Keratinocyte (primary cell): ENCODE results near the gene ERBB4. TPM values are rescaled to one million over a fixed set of nuclear protein-coding genes. Genes with fewer than 3 reads are reported as not detected.

Source experiments
- DNase-seq: peaks from one replicate; pipeline ENCODE4 v3.0.0-alpha.2; 2011; ENCODE audit warnings: low read depth, missing footprints, low spot score
- FAIRE-seq: peaks from 2 replicates; lab custom pipeline; 2011; peaks lifted over from hg19 to GRCh38; lab: Jason Lieb, UNC
- H2AFZ ChIP-seq: 2 replicates; pipeline ENCODE4 v1.6.0; 2012; ENCODE audit warnings: low read length, control low read depth, inconsistent platforms; ENCODE audit not compliant: control insufficient read depth
- H3K27ac ChIP-seq: 2 replicates; pipeline ENCODE4 v1.5.1; 2011; ENCODE audit warnings: low read length; ENCODE audit not compliant: control insufficient read depth, insufficient read depth
- H3K27me3 ChIP-seq: 3 replicates; pipeline ENCODE4 v1.6.0; 2011; ENCODE audit warnings: low read length; ENCODE audit not compliant: control insufficient read depth, insufficient read depth; ENCODE audit errors: extremely low read depth
- H3K36me3 ChIP-seq, 2 experiments: 2 replicates in 1 of 2; 3 replicates in 1 of 2; pipeline ENCODE4 v1.5.1; 2011; ENCODE audit warnings: low read length in 2 of 2, mild to moderate bottlenecking in 1 of 2; ENCODE audit not compliant: control insufficient read depth in 2 of 2, insufficient read depth in 2 of 2; ENCODE audit errors: extremely low read depth in 1 of 2
- H3K4me1 ChIP-seq: 3 replicates; pipeline ENCODE4 v1.5.1; 2011; ENCODE audit warnings: low read length; ENCODE audit not compliant: control insufficient read depth, insufficient read depth; ENCODE audit errors: extremely low read depth
- H3K4me2 ChIP-seq: 3 replicates; pipeline ENCODE4 v1.6.0; 2011; ENCODE audit warnings: low read depth, low read length; ENCODE audit not compliant: control insufficient read depth, insufficient read depth; ENCODE audit errors: extremely low read depth
- H3K4me3 ChIP-seq, 3 experiments: fragments of 200-600 bp in 1 of 3; sonication (generic) in 1 of 3; 2 replicates in 2 of 3; 3 replicates in 1 of 3; pipeline ENCODE4 v1.5.1; 2011 to 2016; ENCODE audit warnings: low read length in 3 of 3, mild to moderate bottlenecking in 3 of 3, control low read depth in 2 of 3, inconsistent platforms in 1 of 3, low read depth in 1 of 3, mixed read lengths in 1 of 3, mixed run types in 1 of 3, moderate library complexity in 1 of 3; ENCODE audit not compliant: control insufficient read depth in 2 of 3, insufficient read depth in 2 of 3; ENCODE audit errors: extremely low read depth in 1 of 3
- H3K79me2 ChIP-seq: 2 replicates; pipeline ENCODE4 v1.6.0; 2012; ENCODE audit warnings: low read length; ENCODE audit not compliant: control insufficient read depth, insufficient read depth
- H3K9ac ChIP-seq: 3 replicates; pipeline ENCODE4 v1.6.0; 2011; ENCODE audit warnings: low read length; ENCODE audit not compliant: control insufficient read depth, insufficient read depth; ENCODE audit errors: extremely low read depth
- H3K9me1 ChIP-seq: 3 replicates; pipeline ENCODE4 v1.6.0; 2011; ENCODE audit warnings: low read length; ENCODE audit not compliant: control insufficient read depth, insufficient read depth; ENCODE audit errors: extremely low read depth
- H3K9me3 ChIP-seq: 2 replicates; pipeline ENCODE4 v1.5.1; 2012; ENCODE audit warnings: low read depth, low read length; ENCODE audit not compliant: control insufficient read depth
- H4K20me1 ChIP-seq: 3 replicates; pipeline ENCODE4 v1.6.0; 2011; ENCODE audit warnings: low read length; ENCODE audit not compliant: control insufficient read depth, insufficient read depth; ENCODE audit errors: extremely low read depth
- CTCF ChIP-seq, 3 experiments: IDR thresholded peaks in 1 of 3; conservative IDR thresholded peaks in 1 of 3; optimal IDR thresholded peaks in 1 of 3; 2 replicates in 2 of 3; 3 replicates in 1 of 3; pipeline versions ENCODE3 to v1.5.1; 2011; ENCODE audit warnings: low read length in 3 of 3, mild to moderate bottlenecking in 3 of 3, moderate library complexity in 2 of 3, control low read depth in 1 of 3, inconsistent platforms in 1 of 3; ENCODE audit not compliant: insufficient read depth in 2 of 3; ENCODE audit errors: extremely low read depth in 1 of 3
- EZH2 ChIP-seq: IDR thresholded peaks from one replicate; pipeline ENCODE4 v1.6.1; 2012; ENCODE audit warnings: inconsistent platforms, mild to moderate bottlenecking, low read length, moderate library complexity
- dilution Hi-C: fragments of 300-500 bp; cut with MboI; formaldehyde crosslinking; loops from one replicate; pipeline ENCODE4 v1.7.0; 2020; ENCODE audit warnings: low sequenced_read_pairs; ENCODE audit not compliant: extremely low pct_ligation_motif_present
- polyA plus RNA-seq, 5 experiments: library from polyadenylated mRNA; depleted of rRNA in 3 of 5; stranded (reverse) in 3 of 5; stranded (forward) in 1 of 5; unstranded in 1 of 5; fragments of >200 nt; gene quantifications; 1 replicate in 1 of 5; 2 replicates in 3 of 5; 3 replicates in 1 of 5; pipeline versions ENCODE4 v1.2.1 to v1.2.3, GENCODE V29; 2011 to 2012; ENCODE audit warnings: missing spikeins in 2 of 5, low read depth in 1 of 5, low replicate concordance in 1 of 5

Gene ERBB4
- polyA plus RNA-seq, 1 donor (not counting 4 experiments of a cell fraction or from before 2014, with no cell fraction given), result 0.01 TPM

GRCh38 chr2:211611621-211612020, 927.0 kb downstream of the ERBB4 start:
- H3K9me3 ChIP-seq, result no peaks in the 10 kb centered on the region
- no peak overlapping the region for H3K4me2 ChIP-seq
- no peaks in the 10 kb centered on the region for H4K20me1 ChIP-seq
- no peaks in the 10 kb centered on the region for H3K4me1 ChIP-seq
- dilution Hi-C loops, result no loop called here
- no peak overlapping the region for H3K9ac ChIP-seq
- TF ChIP-seq CTCF (optimal IDR thresholded peaks at IDR 0.05 in 1 of 3, IDR thresholded peaks at IDR 0.05 in 1 of 3, conservative IDR thresholded peaks at IDR 0.05 in 1 of 3; ENCODE audit: extremely low read depth in 1 of 3, insufficient read depth in 2 of 3, low read length in 3 of 3) (no peak), EZH2 (no peak)
- H3K27ac ChIP-seq, result no peak overlapping the region
- H3K36me3 ChIP-seq, result no peaks in the 10 kb centered on the region
- no peak overlapping the region for H3K4me3 ChIP-seq
- no peak for DNase-seq
- no peak for FAIRE-seq
- H3K9me1 ChIP-seq, result no peaks in the 10 kb centered on the region
- no peak overlapping the region for H2AFZ ChIP-seq
- no peaks in the 10 kb centered on the region for H3K27me3 ChIP-seq
- no peaks in the 10 kb centered on the region for H3K79me2 ChIP-seq

- Histone ChIP-seq H3K9me3 (no peaks in the 10 kb centered on the region), H4K20me1 (no peaks in the 10 kb centered on the region), H3K9ac (no peak overlapping the region), H3K4me2 (no peak overlapping the region), H3K9me1 (no peaks in the 10 kb centered on the region), H2AFZ (no peak overlapping the region), H3K4me1 (no peaks in the 10 kb centered on the region), H3K4me3 (no peak overlapping the region), H3K79me2 (no peaks in the 10 kb centered on the region), H3K36me3 (no peaks in the 10 kb centered on the region), H3K27ac (no peak overlapping the region), H3K27me3 (no peaks in the 10 kb centered on the region)
- FAIRE-seq (no peak), DNase-seq (no peak)
- TF ChIP-seq CTCF (optimal IDR thresholded peaks at IDR 0.05 in 1 of 3, IDR thresholded peaks at IDR 0.05 in 1 of 3, conservative IDR thresholded peaks at IDR 0.05 in 1 of 3; ENCODE audit: extremely low read depth in 1 of 3, insufficient read depth in 2 of 3, low read length in 3 of 3) (no peak), EZH2 (no peak)
- dilution Hi-C loops, result no loop called here
Observed at GRCh38 chr2:211611061-211611518, 927.5 kb downstream of the ERBB4 start.
